NCI-H524 treated with DMSO at 0.1 percent for 48 hours (cell line): ENCODE measurements around the gene EIF5B.

Source experiments
- DNase-seq: peaks from one replicate; lab custom pipeline; 2025; lab: John Stamatoyannopoulos, UW

The EIF5B gene

GRCh38 chr2:99373144-99373543 is 36.0 kb downstream of the EIF5B start:
- DNase-seq, result no peak

- DNase-seq, result no peak
Observed at GRCh38 chr2:99374747-99375146, 37.6 kb downstream of the EIF5B start.

GRCh38 chr2:99376254-99376864 is 39.2 kb downstream of the EIF5B start:
- DNase-seq, result no peak

GRCh38 chr2:99377879-99378278 is 40.7 kb downstream of the EIF5B start:
- DNase-seq, result no peak

- no peak for DNase-seq
Observed at GRCh38 chr2:99380376-99381010, 43.3 kb downstream of the EIF5B start.

GRCh38 chr2:99382143-99382542 is 45.0 kb downstream of the EIF5B start:
- no peak for DNase-seq

GRCh38 chr2:99386011-99386410 is 48.8 kb downstream of the EIF5B start:
- no peak for DNase-seq

GRCh38 chr2:99388892-99389291 is 51.7 kb downstream of the EIF5B start:
- DNase-seq, result no peak

- DNase-seq, result no peak
Observed at GRCh38 chr2:99389371-99389770, 52.2 kb downstream of the EIF5B start.

GRCh38 chr2:99389946-99390345 is 52.8 kb downstream of the EIF5B start:
- no peak for DNase-seq

- no peak for DNase-seq
Observed at GRCh38 chr2:99395589-99396130, 58.5 kb downstream of the EIF5B start.

GRCh38 chr2:99397266-99397920 is 60.2 kb downstream of the EIF5B start:
- DNase-seq, result no peak

GRCh38 chr2:99398303-99398702 is 61.1 kb downstream of the EIF5B start:
- no peak for DNase-seq

- no peak for DNase-seq
Observed at GRCh38 chr2:99399063-99399462, 61.9 kb downstream of the EIF5B start.

GRCh38 chr2:99399795-99400194 is 62.6 kb downstream of the EIF5B start:
- no peak for DNase-seq

GRCh38 chr2:99401841-99402240 is 64.7 kb downstream of the EIF5B start:
- DNase-seq, result no peak

- no peak for DNase-seq
Observed at GRCh38 chr2:99403084-99403483, 65.9 kb downstream of the EIF5B start.

GRCh38 chr2:99403524-99403923 is 66.3 kb downstream of the EIF5B start:
- DNase-seq, result no peak

GRCh38 chr2:99404039-99404796 is 67.0 kb downstream of the EIF5B start:
- DNase-seq, result no peak

- DNase-seq, result no peak
Observed at GRCh38 chr2:99404797-99405669, 67.8 kb downstream of the EIF5B start.

GRCh38 chr2:99406137-99406536 is 68.9 kb downstream of the EIF5B start:
- DNase-seq, result no peak

- DNase-seq, result no peak
Observed at GRCh38 chr2:99410276-99410675, 73.1 kb downstream of the EIF5B start.
